HFFc6 (cell line): Measurements from ENCODE around the gene PLXNB1. TPM values are rescaled to one million over a fixed set of nuclear protein-coding genes. Genes with fewer than 3 reads are reported as not detected.

ENCODE experiments used
- DNase-seq: peaks from one replicate; pipeline ENCODE4 v3.0.0-alpha.2; 2018
- H3K27ac Mint-ChIP-seq: 2 replicates; pipeline ENCODE4 v1.8.0; 2020; ENCODE audit warnings: mild to moderate bottlenecking, mixed read lengths
- H3K27me3 Mint-ChIP-seq: 2 replicates; pipeline ENCODE4 v1.8.0; 2021; ENCODE audit warnings: mild to moderate bottlenecking, moderate library complexity, mixed read lengths; ENCODE audit not compliant: insufficient read depth
- H3K36me3 Mint-ChIP-seq: 2 replicates; pipeline ENCODE4 v1.8.0; 2021; ENCODE audit warnings: low read depth, mixed read lengths
- H3K4me1 Mint-ChIP-seq: 2 replicates; pipeline ENCODE4 v1.8.0; 2020; ENCODE audit warnings: low read depth, mixed read lengths
- H3K4me3 Mint-ChIP-seq: 2 replicates; pipeline ENCODE4 v1.8.0; 2020; ENCODE audit warnings: mild to moderate bottlenecking, moderate library complexity, mixed read lengths
- H3K9me3 Mint-ChIP-seq: 2 replicates; pipeline ENCODE4 v1.8.0; 2020; ENCODE audit warnings: mild to moderate bottlenecking, mixed read lengths
- total RNA-seq, 6 experiments: library from RNA; stranded (reverse); fragmentation: NEBNext Ultra II Directional; extraction: Animal tissue kit (Norgen Biotek cat#: 25700); gene quantifications; 2 replicates in 1 of 6; 3 replicates in 5 of 6; pipeline ENCODE4 v1.2.3, GENCODE V29; 2021
- TF ChIP-seq, protein P1 (sequence below): fragments of 200-600 bp; sonication (generic); IDR thresholded peaks from 2 replicates; pipeline ENCODE4 v1.5.0; 2021; ENCODE audit warnings: antibody characterized with exemption, mild to moderate bottlenecking

Gene PLXNB1
- total RNA-seq, 6 experiments from 2014 or later = 11.1 to 15.5 (median 12.8) TPM

DNA sequence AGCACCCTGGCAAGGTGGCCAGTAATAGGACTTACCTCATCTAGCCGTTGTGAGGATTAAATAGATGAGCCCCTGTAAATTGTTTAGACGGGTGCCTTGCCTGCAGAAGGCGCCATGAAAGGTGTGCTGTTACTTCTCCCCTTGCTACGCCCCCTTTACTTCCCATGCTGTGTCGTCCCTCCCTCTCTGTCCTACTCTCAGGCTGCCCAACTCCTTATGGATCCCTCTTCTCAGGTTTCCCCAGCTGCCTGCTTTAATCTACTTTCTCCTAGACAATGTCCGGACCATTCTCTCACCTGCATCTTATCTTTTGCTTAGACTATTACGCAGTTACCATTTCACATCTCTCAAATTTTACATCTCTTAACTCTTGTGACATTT is 59.6 kb downstream of the PLXNB1 start:
- H3K27ac Mint-ChIP-seq = no peak overlapping the region
- no peaks in the 10 kb centered on the region for H3K4me1 Mint-ChIP-seq
- H3K27me3 Mint-ChIP-seq = peaks cover 36% of the 10 kb centered on the region
- no peak for DNase-seq
- TF ChIP-seq, protein P1, sequence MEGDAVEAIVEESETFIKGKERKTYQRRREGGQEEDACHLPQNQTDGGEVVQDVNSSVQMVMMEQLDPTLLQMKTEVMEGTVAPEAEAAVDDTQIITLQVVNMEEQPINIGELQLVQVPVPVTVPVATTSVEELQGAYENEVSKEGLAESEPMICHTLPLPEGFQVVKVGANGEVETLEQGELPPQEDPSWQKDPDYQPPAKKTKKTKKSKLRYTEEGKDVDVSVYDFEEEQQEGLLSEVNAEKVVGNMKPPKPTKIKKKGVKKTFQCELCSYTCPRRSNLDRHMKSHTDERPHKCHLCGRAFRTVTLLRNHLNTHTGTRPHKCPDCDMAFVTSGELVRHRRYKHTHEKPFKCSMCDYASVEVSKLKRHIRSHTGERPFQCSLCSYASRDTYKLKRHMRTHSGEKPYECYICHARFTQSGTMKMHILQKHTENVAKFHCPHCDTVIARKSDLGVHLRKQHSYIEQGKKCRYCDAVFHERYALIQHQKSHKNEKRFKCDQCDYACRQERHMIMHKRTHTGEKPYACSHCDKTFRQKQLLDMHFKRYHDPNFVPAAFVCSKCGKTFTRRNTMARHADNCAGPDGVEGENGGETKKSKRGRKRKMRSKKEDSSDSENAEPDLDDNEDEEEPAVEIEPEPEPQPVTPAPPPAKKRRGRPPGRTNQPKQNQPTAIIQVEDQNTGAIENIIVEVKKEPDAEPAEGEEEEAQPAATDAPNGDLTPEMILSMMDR = no peak
- no peaks in the 10 kb centered on the region for H3K36me3 Mint-ChIP-seq
- H3K9me3 Mint-ChIP-seq = no peaks in the 10 kb centered on the region
- H3K4me3 Mint-ChIP-seq = no peak overlapping the region

DNA sequence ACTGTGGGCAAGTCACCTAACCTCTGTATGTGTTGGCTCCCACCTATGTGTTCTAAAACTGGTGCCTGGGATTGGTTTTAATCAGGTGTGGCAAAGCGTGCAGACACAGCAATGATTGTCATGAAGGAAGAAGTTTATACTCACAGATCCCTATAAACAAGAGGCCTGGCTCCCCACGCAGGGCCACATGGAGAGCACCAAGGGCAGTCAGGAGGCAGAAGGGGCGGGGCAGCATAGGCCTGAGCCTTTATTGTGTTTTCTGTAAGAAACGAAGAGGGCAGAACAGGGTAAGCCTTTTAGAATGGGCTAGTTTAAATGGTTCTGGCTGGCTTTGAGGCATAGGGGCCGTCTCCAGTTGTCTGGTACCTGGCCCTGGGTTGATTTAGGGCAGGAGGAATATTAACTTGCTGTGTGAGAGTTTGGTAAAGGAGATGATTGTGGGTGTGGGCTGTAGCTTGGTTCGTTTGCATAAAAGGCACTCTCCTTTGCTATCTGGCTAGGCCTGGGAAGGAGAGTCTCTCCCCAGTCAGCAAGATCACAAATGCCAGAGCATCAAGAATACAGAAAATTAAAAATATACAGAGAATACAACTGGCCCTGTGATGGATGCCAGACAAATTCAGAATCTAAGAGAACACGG is 60.1 kb downstream of the PLXNB1 start:
- peaks cover 34% of the 10 kb centered on the region for H3K27me3 Mint-ChIP-seq
- peaks cover 2% of the 10 kb centered on the region; the same call in 1 of the 2 replicates for H3K9me3 Mint-ChIP-seq
- no peak for DNase-seq
- TF ChIP-seq, protein P1 = no peak
- no peak overlapping the region for H3K4me3 Mint-ChIP-seq
- no peak overlapping the region for H3K27ac Mint-ChIP-seq
- no peaks in the 10 kb centered on the region for H3K4me1 Mint-ChIP-seq
- peaks cover 2% of the 10 kb centered on the region; the same call in 1 of the 2 replicates for H3K36me3 Mint-ChIP-seq

DNA sequence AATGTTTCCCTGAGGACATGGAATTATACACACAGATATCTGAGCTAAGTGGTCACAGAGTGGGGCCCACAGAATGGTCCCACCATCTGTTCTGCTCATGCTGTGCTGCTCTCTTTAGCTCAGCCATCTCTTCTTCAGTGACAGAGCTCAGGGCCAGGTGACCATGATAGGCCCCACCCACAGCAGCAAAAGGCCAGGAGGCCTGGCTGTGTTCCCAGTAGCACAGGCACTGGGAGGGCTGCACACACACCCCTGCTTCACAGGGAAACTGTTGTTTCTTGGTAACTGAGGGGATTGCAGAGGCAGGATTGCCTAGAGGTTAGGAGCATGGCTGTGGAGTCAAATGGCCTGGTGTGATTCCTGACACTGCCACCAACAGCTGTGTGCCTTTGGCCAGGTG is 62.7 kb downstream of the PLXNB1 start:
- Mint-ChIP-seq H3K27me3 (peaks cover 29% of the 10 kb centered on the region), H3K4me3 (no peak overlapping the region), H3K36me3 (peaks cover 11% of the 10 kb centered on the region), H3K27ac (no peak overlapping the region), H3K4me1 (no peaks in the 10 kb centered on the region), H3K9me3 (peaks cover 17% of the 10 kb centered on the region; the same call in 1 of the 2 replicates)
- no peak for DNase-seq
- TF ChIP-seq, protein P1 = no peak

- no peaks in the 10 kb centered on the region for H3K4me1 Mint-ChIP-seq
- H3K27ac Mint-ChIP-seq = no peak overlapping the region
- no peak for DNase-seq
- TF ChIP-seq, protein P1 = no peak
- peaks cover 28% of the 10 kb centered on the region for H3K9me3 Mint-ChIP-seq
- H3K4me3 Mint-ChIP-seq = no peak overlapping the region
- peaks cover 14% of the 10 kb centered on the region for H3K27me3 Mint-ChIP-seq
- H3K36me3 Mint-ChIP-seq = peaks cover 14% of the 10 kb centered on the region
Measured at GRCh38 chr3:48364840-48365239, 65.0 kb downstream of the PLXNB1 start.

- Mint-ChIP-seq H3K27ac (no peak overlapping the region), H3K27me3 (peaks cover 7% of the 10 kb centered on the region), H3K9me3 (peaks cover 28% of the 10 kb centered on the region), H3K4me1 (no peaks in the 10 kb centered on the region), H3K36me3 (peaks cover 14% of the 10 kb centered on the region), H3K4me3 (no peak overlapping the region)
- TF ChIP-seq, protein P1 = no peak
- DNase-seq = no peak
Measured at GRCh38 chr3:48361928-48362327, 68.0 kb downstream of the PLXNB1 start.
